ENCODE results near the gene CFAP99.
"Not testable (repeated sequence)": the region's sequence is repeated elsewhere in the genome, so short reads cannot be mapped to it uniquely, and the experiment has no call there.

CFAP99 gene

GRCh38 chr4:2459589-2460349 is 41.0 kb downstream of the CFAP99 start:
- in situ Hi-C loops (cut with MboI; ENCODE audit: low pct_unique_long_range_greater_than_20kb, low sequenced_read_pairs), result no loop called here
- no peak for DNase-seq

- in situ Hi-C loops (cut with MboI; ENCODE audit: low pct_unique_long_range_greater_than_20kb, low sequenced_read_pairs), result no loop called here
- DNase-seq, result no peak
These were observed 42.6 kb downstream of the CFAP99 start for GRCh38 chr4:2461246-2461960.

GRCh38 chr4:2462218-2462991 is 43.6 kb downstream of the CFAP99 start:
- DNase-seq, result peak; percentile 47
- in situ Hi-C loops (cut with MboI; ENCODE audit: low pct_unique_long_range_greater_than_20kb, low sequenced_read_pairs), result no loop called here

GRCh38 chr4:2462992-2463762 is 44.4 kb downstream of the CFAP99 start:
- in situ Hi-C loops (cut with MboI; ENCODE audit: low pct_unique_long_range_greater_than_20kb, low sequenced_read_pairs), result no loop called here

GRCh38 chr4:2465032-2465431 is 46.3 kb downstream of the CFAP99 start:
- no peak for DNase-seq
- in situ Hi-C loops (cut with MboI; ENCODE audit: low pct_unique_long_range_greater_than_20kb, low sequenced_read_pairs), result no loop called here

More at GRCh38 chr4:2462992-2463762, 44.4 kb downstream of the CFAP99 start:
- no peak for DNase-seq

- in situ Hi-C loops (cut with MboI; ENCODE audit: low pct_unique_long_range_greater_than_20kb, low sequenced_read_pairs), result not testable (repeated sequence)
These were observed 46.8 kb downstream of the CFAP99 start for GRCh38 chr4:2465544-2465943.

GRCh38 chr4:2468456-2469191 is 49.9 kb downstream of the CFAP99 start, which contains the start of gene RNF4:
TSS of gene RNF4 (plus strand) at chr4:2469106. CDS start at chr4:2490494, 21,388 bp downstream.
- peak; percentile 98 for DNase-seq
- in situ Hi-C loops (cut with MboI; ENCODE audit: low pct_unique_long_range_greater_than_20kb, low sequenced_read_pairs), result no loop called here

More at GRCh38 chr4:2465544-2465943, 46.8 kb downstream of the CFAP99 start:
- not testable (repeated sequence) for DNase-seq

GRCh38 chr4:2469192-2469984 is 50.6 kb downstream of the CFAP99 start:
- in situ Hi-C loops (cut with MboI; ENCODE audit: low pct_unique_long_range_greater_than_20kb, low sequenced_read_pairs), result no loop called here
- peak; percentile 61 for DNase-seq

- no peak for DNase-seq
- in situ Hi-C loops (cut with MboI; ENCODE audit: low pct_unique_long_range_greater_than_20kb, low sequenced_read_pairs), result no loop called here
These were observed 52.0 kb downstream of the CFAP99 start for GRCh38 chr4:2470791-2471190.

GRCh38 chr4:2472187-2472586 is 53.4 kb downstream of the CFAP99 start:
- DNase-seq, result no peak
- in situ Hi-C loops (cut with MboI; ENCODE audit: low pct_unique_long_range_greater_than_20kb, low sequenced_read_pairs), result no loop called here

- in situ Hi-C loops (cut with MboI; ENCODE audit: low pct_unique_long_range_greater_than_20kb, low sequenced_read_pairs), result no loop called here
- DNase-seq, result no peak
These were observed 59.5 kb downstream of the CFAP99 start for GRCh38 chr4:2478229-2478628.

GRCh38 chr4:2480649-2481048 is 61.9 kb downstream of the CFAP99 start:
- no peak for DNase-seq
- in situ Hi-C loops (cut with MboI; ENCODE audit: low pct_unique_long_range_greater_than_20kb, low sequenced_read_pairs), result no loop called here

GRCh38 chr4:2482192-2482591 is 63.4 kb downstream of the CFAP99 start:
- in situ Hi-C loops (cut with MboI; ENCODE audit: low pct_unique_long_range_greater_than_20kb, low sequenced_read_pairs), result no loop called here
- no peak for DNase-seq

- no peak for DNase-seq
- in situ Hi-C loops (cut with MboI; ENCODE audit: low pct_unique_long_range_greater_than_20kb, low sequenced_read_pairs), result no loop called here
These were observed 63.9 kb downstream of the CFAP99 start for GRCh38 chr4:2482693-2483092.

GRCh38 chr4:2483237-2483636 is 64.5 kb downstream of the CFAP99 start:
- in situ Hi-C loops (cut with MboI; ENCODE audit: low pct_unique_long_range_greater_than_20kb, low sequenced_read_pairs), result no loop called here
- DNase-seq, result no peak

- DNase-seq, result peak; percentile 24
- in situ Hi-C loops (cut with MboI; ENCODE audit: low pct_unique_long_range_greater_than_20kb, low sequenced_read_pairs), result no loop called here
These were observed 65.4 kb downstream of the CFAP99 start for GRCh38 chr4:2484185-2484584.

- peak; percentile 93 for DNase-seq
- in situ Hi-C loops (cut with MboI; ENCODE audit: low pct_unique_long_range_greater_than_20kb, low sequenced_read_pairs), result no loop called here
These were observed 66.2 kb downstream of the CFAP99 start for GRCh38 chr4:2484993-2485392.

- in situ Hi-C loops (cut with MboI; ENCODE audit: low pct_unique_long_range_greater_than_20kb, low sequenced_read_pairs), result no loop called here
- DNase-seq, result peak; percentile 30
These were observed 67.2 kb downstream of the CFAP99 start for GRCh38 chr4:2485956-2486355.
